HG03558 (cell line): ENCODE results near the gene PDCD2L.
"Not testable (repeated sequence)": the region's sequence is repeated elsewhere in the genome, so short reads cannot be mapped to it uniquely, and the experiment has no call there.

ENCODE experiments used
- ATAC-seq: cut with Tn5 transposase; IDR thresholded peaks from one replicate; pipeline ENCODE4 v1.9.1; 2021; ENCODE audit warnings: moderate number of reproducible peaks; ENCODE audit not compliant: unreplicated experiment; ENCODE audit errors: extremely low read depth

Gene PDCD2L

DNA sequence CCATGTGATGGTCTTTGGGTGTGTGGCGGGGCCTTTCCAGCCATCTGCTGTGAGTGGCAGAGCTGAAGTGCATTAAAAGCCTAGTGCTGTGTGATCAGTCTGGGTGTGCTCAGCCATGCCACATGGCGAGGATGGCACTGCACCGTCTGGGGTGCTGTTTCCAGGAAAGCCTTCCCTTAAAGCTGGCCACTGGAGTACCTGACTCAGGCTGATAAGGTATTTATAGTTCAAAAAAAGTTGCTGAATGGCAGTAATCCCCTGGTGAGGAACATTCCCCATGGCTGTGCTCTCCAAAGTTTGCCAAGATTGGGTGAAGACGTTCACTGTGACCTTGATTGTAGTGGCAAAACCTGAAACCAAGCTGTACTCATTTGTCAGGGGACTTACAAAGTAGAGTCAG lies 33.2 kb upstream of the PDCD2L start:
- no peak for ATAC-seq

DNA sequence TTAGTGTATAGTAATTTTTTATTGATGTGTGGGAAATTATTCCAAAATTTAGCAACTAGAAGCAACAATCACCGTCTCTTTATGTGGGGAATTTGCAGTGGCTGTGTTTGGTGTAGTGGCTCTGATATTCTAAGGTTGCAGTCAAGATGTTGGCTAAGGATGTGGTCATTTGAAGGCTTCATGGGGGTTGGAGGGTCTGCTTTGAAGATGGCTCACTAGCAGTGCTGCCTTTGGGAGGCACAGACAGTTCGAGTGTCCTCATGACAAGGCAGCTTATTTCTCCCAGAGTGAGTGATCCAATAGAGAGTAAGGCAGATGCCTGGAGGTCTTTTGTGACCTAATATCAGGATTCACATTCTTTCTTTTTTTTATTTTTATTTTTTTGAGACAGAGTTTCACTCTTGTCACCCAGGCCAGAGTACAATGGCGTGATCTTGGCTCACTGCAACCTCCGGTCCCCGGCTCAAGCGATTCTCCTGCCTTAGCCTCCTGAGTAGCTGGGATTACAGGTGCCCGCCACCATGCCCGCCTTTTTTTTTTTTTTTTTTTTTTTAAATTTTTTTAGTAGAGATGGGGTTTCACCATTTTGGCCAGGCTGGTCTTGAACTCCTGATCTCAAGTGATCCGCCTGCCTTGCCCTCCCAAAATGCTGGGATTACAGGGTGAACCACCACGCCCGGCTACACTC lies 30.5 kb upstream of the PDCD2L start:
- ATAC-seq = no peak

DNA sequence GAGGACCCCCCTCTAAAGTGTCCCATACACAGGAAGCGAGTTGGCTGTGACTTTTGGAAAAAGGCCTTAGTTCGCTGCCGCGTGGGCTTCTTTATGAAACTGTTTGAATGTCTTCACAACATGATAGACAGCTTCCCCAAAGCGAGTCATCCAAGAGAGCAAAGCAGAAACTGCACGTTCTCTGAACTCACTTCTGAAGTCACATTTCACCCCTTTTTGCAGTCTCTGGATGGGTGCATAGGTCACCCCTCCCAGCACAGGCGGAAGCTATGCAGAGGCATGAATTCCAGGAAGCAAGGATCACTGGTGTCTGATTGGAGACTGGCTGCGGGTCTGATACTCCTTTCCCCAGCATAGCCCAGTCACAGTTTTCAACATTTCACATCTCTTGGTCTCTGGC lies 28.6 kb upstream of the PDCD2L start:
- no peak for ATAC-seq

DNA sequence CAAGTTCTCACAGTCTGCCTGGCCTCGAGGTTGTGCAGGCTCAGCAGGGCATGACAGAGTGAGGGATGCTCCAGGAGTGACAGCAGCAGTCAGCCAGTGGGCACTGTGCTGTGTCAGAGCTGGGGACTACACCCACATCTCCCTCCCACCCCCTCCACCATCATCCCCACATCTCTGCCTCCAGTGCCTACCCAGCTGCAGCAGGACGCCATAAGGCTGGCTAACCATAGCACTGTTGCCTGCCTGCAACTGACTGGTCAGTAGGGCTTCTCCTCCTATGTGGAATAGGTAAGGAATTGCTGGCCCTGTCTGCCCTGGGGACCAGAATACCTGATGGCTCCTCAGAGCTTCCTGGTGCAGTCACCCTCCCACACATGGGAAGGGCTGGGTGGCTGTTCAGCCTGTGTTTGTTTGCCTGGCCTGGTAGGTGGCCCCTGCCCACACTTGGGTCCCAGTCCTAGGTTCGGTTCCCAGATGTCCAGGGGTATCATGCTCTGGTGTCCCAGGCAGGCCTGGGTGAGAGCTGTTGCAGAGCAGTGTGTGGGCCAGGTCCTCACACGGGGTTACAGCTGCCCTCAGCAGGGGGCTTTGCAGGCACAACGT lies 23.5 kb upstream of the PDCD2L start:
- no peak for ATAC-seq

DNA sequence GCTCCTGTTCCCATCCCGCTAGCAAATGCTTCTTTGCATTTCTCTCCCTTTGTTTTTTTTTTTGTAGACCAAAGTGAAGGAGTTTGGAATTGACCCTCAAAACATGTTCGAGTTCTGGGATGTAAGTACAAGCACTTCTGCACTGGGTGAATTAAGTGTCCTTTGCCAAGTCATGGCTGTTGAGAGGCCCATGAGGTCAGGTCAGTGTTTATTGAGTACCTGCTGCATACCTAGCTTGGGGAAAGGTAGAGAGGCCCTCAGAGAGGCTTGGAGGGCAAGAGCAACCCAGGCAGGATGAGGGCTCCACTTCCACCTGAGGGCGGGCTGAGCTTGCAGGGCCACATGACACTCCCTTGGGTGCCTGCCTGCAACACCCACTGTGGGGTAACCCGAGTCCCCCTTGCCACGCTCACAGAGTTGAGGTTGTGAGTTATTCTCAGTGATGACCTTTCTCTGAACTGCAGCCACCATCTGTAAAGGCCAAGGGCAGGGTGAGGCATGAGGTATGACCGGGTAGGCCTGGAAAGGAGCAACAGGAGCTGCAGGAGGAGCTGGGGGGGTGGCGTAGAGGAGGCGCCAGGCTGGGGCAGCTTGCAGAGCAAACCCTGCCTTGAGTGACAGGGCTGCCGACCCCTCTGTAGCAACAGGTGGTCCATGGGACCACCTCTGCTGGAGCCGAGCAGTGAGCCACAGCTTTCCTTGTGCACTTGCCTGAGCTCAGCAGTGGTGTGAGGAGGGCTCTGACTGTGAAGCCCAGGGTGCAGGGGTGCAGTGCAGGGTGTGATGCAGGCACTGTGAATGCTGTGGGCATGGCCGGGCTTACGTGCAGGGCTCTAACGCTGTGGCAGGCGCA lies 22.6 kb upstream of the PDCD2L start:
- no peak for ATAC-seq

DNA sequence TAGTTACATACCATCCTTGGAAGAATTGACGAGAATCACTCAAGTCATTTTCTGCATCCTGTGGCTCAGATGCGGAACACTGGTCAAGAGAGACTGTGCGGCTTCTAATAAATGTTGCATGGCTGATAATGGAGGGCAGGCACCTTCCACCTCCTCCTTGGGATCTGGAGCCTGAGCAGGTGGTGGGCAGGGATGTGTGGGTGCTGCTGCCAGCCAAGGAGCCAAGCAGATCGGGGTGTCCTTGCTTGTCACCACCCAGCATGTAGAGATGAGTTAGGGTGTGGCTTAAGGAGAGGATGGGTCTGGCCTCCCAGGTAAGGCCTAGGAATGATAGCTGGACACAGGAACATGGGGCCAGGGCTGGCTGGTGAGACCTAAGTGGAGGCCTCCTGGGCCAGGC lies 21.7 kb upstream of the PDCD2L start:
- ATAC-seq = no peak

DNA sequence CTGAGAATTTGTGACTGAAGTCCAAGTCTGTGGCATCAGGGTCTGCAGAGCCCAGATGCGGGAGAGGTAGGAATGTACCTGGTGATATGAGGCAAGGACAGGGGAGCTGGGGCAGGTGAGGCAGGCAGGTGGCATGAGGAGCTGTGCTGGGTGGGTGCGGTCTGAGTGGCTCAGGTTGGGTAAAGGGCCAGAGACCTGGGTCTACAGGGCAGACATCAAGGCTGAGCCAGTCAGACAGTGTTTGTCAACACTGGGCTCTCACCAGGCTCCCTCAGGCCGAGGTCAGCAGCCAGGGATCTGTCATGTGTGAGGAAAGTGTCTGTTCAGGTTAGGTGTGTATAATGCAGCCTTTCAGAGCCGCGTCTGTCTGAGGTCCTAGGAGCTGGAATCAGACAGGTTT lies 20.6 kb upstream of the PDCD2L start:
- ATAC-seq = no peak

DNA sequence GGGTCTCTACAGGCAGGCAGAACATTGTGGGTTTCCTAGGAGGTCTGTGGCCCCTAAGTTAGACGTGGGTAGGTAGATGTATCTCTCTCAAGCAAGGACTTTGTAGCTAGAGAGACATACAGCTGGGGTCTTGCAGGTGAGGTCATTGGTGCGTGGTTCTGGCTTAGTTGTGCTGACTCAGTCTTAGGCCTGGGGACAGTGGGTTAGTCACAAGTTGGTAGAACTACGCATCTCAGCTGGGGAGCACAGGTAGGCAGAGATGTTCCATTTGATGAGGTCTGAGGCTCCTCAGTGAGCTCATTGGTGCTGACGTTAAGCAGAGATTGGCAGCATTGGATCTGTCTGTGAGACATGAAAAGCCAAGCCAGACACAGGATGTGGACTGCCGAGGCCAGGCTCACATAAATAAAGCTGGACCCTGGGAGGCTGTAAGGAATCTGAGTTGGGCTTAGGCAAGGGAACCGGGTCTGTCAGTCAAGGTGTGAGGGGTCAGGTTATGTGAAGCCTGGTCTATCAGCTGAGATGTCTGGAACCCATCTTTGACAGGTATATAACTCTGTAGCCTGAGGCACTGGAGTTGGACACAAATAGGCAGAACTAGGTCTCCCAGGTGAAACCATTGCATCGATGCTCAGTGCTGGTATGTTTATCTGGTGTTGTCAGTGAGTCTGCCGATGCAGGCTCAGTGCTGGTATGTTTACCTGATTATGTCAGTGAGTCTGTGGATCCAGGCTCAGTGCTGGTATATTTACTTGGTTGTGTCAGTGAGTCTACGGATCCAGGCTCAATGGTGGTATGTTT lies 17.4 kb upstream of the PDCD2L start:
- ATAC-seq = no peak

DNA sequence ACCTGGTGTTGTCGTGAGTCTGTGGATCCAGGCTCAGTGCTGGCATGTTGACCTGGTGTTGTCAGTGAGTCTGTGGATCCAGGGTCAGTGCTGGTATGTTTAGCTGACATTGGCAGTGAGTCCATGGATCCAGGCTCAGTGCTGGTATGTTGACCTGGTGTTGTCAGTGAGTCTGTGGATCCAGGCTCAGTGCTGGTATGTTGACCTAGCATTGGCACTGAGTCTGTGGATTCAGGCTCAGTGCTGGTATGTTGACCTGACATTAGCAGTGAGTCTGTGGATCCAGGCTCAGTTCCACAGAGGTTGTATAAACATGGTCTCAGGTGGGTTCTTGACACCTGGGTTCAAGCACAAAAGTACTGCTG lies 16.8 kb upstream of the PDCD2L start:
- no peak for ATAC-seq

DNA sequence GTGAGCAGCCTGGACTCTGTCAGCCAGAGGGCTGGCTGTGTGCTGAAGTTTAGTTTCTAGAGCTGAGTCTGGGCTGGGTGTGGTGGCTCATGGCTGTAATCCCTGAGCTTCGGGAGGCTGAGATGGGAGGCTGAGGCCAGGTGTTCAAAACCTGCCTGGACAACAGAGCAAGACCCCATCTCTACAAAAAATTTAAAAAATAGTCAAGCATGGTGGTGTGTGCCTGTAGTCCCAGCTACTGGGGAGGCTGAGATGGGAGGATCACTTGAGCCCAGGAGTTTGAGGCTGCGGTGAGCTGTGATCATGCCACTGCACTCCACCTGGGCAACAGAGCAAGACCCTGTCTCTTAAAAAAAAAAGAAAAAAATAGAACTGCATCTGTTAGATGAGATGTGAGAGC lies 15.5 kb upstream of the PDCD2L start:
- ATAC-seq = not testable (repeated sequence)

DNA sequence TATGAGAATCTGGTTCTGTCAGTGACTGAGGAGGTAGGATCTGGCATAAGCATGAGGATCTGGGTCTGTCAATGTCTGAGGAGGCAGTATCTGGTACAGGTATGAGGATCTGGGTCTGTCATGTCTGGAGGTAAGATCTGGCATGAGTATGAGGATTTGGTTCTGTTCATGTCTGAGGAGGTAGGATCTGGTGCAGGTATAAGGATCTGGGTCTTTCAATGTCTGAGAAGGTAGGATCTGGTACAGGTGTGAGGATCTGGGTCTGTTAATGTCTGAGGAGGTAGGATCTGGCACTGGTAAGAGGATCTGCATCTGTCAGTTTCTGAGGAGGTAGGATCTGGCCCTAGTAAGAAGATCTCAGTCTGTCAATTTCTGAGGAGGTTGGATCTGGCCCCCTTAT lies 12.4 kb upstream of the PDCD2L start:
- ATAC-seq = no peak

DNA sequence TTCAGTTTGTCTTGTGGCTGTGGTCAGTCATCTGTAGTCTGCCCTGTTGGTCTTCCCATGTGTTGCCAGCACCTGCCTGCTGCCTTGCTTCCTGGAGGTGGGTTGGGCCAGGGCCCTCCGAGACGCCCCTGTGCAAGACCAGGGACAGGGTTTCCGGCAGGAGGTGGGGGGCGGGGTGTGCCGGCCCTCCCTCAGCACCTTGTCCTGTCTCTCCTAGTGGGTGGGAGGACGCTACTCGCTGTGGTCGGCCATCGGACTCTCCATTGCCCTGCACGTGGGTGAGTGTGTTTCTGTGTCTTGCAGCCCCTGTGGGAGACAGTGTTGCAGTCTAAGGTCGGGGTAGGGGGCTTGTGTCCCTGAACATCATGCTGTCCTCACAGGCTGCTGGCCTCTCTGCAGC lies 11.2 kb upstream of the PDCD2L start:
- ATAC-seq = no peak

DNA sequence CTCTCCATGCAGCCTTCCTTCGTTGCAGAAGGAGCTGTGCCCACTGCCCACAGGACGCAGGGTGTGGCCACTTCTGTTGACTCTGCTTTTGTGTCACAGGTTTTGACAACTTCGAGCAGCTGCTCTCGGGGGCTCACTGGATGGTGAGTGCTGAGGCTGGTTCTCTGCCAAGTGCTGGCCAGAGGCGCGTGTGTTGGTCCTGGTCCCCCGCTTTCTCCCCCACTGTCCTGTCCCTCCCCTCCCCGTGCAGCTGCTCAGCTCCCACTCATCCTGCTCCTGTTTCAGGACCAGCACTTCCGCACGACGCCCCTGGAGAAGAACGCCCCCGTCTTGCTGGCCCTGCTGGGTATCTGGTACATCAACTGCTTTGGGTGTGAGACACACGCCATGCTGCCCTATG lies 10.6 kb upstream of the PDCD2L start:
- ATAC-seq = no peak

DNA sequence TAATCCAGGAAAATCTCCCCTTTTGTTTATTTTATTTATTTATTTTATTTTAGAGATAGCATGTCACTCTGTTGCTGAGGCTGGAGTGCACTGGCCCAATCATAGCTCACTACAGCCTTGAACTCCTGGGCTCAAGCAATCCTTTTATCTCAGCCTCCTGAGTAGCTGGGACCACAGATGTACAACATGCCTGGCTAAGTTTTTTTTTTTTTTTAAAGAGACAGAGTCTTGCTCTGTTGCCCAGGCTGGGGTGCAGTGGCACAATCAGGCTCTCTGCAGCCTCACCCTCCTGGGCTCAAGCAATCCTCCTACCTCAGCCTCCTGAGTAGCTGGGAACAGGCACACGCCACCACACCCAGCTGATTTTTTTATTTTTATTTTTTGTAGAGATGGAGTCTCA lies 6.3 kb upstream of the PDCD2L start:
- ATAC-seq = no peak

DNA sequence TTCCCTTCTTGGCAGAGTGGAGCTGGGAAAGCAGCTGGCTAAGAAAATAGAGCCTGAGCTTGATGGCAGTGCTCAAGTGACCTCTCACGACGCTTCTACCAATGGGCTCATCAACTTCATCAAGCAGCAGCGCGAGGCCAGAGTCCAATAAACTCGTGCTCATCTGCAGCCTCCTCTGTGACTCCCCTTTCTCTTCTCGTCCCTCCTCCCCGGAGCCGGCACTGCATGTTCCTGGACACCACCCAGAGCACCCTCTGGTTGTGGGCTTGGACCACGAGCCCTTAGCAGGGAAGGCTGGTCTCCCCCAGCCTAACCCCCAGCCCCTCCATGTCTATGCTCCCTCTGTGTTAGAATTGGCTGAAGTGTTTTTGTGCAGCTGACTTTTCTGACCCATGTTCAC lies 4.3 kb upstream of the PDCD2L start:
- ATAC-seq = no peak

DNA sequence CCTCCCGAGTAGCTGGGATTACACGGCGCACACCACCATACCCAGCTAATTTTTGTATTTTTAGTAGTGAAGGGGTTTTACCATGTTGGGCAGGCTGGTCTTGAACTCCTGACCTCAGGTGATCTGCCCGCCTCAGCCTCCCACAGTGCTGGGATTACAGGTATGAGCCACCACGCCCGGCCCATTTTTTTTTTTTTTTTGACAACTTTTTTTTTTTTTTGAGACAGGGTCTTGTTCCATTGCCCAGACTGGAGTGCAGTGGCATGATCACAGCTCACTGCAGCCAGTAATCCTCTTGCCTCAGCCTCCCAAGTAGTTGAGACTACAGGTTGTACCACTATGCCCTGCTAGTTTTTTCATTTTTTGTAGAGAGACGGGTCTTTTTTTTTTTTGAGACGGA lies 3.4 kb upstream of the PDCD2L start:
- ATAC-seq = not testable (repeated sequence)

DNA sequence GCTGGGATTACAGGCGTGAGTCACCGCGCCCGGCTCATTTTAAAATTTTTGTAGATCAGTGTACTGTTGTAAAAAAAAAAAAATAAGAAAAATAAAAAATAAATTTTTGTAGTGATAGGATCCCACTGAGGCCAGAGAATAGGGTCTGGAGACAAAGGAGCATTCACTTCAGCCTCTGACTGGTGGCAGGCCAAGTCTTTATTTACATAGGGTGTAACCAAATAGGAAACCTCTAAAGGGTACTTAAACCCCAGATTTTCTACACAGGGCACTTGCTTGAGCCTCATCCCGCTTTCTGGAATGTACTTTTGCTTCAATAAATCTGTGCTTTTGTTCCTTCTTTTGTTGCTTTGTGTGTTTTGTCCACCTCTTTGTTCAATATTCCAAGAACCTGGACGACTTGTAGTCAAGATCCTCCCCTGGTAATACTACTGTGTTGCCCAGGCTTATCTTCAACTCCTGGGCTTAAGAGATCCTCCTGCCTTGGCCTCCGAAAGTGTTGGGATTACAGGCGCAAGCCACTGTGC lies 2.1 kb upstream of the PDCD2L start:
- ATAC-seq = no peak

DNA sequence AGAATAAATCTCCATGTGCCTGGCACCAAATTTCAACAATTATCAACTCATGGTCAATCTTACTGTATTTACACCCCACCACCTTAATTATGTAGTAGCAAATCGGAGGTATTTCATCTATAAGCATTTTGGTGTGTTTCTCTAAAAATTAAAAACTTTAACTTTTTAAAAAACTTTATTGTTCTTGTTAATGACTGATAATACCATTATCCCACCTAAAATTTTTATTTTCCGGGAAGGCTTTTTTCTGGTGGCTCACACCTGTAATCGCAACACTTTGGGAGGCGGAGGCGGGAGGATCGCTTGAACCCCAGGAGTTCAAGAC lies 453 bp upstream of the PDCD2L start:
- ATAC-seq = no peak

DNA sequence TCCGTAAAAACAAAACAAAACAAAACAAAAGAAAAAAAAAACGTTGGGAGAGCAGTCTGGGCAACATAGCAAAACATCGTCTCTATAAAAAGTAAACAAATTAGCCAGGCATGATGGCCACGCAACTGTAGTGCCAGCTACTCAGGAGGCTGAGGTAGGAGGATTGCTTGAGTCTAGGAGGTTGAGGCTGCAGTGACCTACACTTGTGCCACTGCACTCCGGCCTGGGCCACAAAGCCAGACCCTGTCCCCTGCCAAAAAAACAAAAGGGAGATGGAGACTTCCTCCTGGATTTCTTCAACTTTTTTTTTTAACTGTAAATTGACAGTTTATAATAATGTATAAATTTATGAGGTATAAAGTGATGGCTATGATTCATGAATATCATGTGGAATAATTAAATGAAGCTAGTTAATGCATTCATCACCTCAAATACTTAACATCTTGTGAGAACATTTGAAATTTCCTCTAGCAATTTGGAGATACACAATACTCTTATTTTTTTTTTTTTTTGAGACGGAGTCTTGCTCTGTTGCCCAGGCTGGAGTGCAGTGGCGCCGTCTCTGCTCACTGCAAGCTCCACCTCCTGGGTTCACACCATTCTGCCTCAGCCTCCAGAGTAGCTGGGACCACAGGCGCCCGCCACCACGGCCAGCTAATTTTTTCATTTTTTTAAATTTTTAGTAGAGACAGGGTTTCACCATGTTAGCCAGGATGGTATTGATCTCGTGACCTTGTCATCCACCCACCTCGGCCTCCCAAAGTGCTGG lies 1.9 kb downstream of the PDCD2L start:
- ATAC-seq = no peak

DNA sequence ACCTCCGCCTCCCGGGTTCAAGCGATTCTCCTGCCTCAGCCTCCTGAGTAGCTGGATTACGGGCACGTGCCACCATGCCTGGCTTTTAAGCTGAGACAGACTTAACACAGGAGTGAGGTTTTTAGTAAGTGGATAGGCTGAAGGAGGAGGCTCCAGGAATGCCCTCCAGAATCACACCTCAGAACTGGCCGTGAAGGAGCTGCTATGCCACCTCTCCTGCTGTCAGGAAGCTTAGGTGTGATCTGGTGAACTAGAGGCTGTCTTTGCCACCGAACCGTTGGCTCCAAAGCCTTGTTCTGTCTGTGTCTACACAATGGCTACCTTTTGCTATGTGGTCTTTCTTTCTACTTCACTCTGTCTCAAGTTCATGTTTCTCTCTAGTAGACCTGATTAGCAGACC lies 4.2 kb downstream of the PDCD2L start:
- no peak for ATAC-seq
